HG02943 (cell line): ENCODE data around the gene RPL23.

Source experiments
- ATAC-seq: cut with Tn5 transposase; IDR thresholded peaks from one replicate; pipeline ENCODE4 v1.9.1; 2021; ENCODE audit warnings: mild to moderate bottlenecking, low read depth, moderate library complexity; ENCODE audit not compliant: unreplicated experiment

The RPL23 gene

GRCh38 chr17:38885044-38885727 lies 31.7 kb upstream of the RPL23 start:
- no peak for ATAC-seq

- no peak for ATAC-seq
Observed at GRCh38 chr17:38883592-38884526, 30.3 kb upstream of the RPL23 start.

DNA sequence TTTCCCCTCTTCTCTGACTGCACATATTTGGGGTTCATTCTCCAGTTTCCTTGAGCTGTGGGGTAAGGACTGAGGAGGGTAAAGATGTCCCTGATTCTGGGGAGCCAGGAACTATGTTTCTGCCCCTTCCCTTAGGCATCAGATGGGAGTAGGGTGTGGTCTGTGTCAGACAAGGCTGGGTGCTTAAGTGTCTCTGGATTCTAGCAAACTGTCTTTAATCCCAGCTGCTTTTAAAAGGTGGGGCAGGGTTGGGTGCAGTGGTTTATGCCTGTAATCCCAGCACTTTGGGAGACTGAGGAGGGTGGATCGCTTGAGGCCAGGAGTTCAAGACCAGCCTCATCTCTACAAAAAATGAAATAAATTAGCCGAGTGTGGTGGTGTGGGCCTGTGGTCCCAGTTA lies 29.3 kb upstream of the RPL23 start:
- ATAC-seq, result no peak

GRCh38 chr17:38881600-38882191 lies 28.2 kb upstream of the RPL23 start:
- no peak for ATAC-seq

GRCh38 chr17:38879878-38880665 lies 26.6 kb upstream of the RPL23 start:
- no peak for ATAC-seq

GRCh38 chr17:38877130-38877851 lies 23.8 kb upstream of the RPL23 start:
- ATAC-seq, result no peak

GRCh38 chr17:38875477-38876075 lies 22.1 kb upstream of the RPL23 start:
- no peak for ATAC-seq

DNA sequence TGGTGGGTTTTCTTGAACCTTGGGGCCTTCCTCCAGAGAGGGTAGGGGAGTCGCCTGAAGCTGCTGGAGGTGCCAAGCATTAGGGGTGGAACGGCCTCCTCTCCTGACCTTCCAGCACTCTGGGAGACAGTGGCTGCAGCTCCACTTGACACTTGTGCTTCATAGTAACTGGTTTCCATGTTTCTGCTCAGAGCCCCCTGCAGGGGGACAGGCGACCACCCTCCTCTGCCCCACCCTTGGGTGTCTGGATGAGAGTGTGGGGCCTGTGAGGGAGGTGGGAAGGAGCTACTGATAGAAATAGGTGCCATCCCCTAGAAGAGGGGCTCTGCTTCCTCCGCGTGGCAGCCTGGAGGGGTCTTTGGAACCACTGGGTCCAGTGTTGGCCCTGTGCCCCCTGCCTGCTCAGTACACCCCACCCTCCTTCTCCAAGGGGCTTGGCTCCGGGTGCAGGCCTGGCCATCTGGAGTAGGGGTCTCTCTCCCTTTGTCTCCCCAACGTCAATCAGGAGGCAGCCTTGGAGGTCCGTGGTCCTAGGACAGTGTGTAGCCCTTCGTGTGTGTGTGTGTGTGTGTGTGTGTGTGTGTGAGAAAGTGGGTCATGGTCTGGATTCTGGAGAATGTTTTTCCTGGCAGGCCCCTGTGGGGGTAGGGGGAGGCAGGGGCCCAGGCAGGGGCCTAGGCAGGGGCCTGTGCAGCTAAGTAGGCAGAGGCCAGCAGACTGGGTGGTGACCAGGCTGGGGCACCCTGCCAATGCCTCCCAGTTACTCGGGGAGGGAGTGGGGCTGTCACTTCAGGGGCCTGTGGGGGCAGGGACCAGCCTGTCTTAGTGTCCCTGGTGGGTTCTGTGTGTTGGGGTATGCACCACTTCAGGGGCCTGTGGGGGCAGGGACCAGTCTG lies 21.2 kb upstream of the RPL23 start:
- ATAC-seq, result no peak

DNA sequence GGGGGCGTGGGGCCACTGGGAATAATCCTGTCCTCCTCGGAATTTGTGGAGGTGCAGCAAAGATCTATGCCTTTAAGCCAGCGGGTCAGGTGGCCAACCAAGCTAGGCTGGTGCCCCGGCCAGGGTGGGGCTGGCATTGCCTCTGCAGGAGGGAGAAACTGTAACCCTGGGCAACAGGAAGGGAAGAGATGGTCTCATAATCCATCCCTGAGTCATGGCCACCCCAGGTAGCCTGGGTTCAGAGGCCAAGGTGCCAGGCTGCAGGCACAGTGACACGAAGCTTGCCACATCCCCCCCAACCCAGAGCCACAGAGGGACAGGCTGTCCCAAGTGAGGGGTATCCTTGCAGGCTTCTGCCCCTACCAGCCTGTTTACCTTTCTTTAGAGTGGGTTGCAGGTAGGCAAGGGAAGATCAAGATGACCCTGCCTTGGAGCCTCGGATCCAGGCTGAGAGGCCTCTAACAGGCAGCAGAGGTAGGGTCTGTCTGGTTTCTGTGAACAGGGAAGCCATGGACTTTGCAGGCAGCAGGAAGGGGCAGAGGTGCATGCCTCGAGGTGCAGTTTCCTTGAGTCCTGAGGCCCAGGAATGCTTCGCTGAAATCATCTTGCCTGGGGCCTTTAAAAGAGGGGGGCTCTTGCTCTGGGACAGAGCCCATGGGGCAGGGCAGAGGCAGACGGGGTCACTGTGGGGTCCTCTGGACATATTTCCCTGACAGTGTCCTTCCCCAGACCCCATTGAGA lies 20.3 kb upstream of the RPL23 start:
- no peak for ATAC-seq

DNA sequence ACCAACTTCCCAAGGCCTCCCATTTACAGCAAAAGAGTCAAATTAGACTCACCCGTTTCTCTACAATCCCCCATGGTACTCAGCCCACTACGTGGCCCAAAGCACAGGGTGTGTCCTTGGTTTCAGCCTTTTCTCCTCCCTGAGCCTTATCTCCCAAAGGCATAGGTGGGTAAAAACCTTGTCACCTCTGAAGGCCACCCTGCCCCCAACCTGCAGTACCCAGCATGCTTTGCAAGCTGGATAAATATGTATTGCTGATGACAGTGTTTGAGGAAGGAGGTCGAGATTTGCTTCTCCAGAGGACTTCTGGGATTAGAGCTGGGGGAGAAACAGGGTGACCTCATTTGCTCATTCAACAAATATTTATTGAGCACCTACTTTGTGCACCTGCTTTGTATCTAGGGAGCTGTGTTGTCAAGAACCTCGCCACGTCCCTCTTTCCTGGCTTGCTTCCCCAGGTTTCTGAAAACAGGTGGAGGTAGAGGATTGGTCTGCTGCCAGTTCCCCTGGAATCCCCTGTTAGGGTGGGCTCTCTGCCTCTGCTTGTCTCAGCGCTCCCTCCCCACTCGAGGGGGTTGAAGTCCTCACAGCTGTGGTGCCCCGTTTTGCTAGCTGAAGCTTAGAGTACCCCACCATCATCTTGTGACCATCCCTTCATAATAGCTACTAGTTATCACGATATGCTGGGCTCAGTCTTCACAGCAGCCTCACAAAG lies 19.3 kb upstream of the RPL23 start:
- ATAC-seq, result no peak

GRCh38 chr17:38872027-38872511 lies 18.5 kb upstream of the RPL23 start:
- ATAC-seq, result no peak

GRCh38 chr17:38871247-38872015 lies 17.9 kb upstream of the RPL23 start:
- ATAC-seq, result no peak

GRCh38 chr17:38870259-38871165 lies 17.0 kb upstream of the RPL23 start:
- peak; percentile 29 for ATAC-seq

DNA sequence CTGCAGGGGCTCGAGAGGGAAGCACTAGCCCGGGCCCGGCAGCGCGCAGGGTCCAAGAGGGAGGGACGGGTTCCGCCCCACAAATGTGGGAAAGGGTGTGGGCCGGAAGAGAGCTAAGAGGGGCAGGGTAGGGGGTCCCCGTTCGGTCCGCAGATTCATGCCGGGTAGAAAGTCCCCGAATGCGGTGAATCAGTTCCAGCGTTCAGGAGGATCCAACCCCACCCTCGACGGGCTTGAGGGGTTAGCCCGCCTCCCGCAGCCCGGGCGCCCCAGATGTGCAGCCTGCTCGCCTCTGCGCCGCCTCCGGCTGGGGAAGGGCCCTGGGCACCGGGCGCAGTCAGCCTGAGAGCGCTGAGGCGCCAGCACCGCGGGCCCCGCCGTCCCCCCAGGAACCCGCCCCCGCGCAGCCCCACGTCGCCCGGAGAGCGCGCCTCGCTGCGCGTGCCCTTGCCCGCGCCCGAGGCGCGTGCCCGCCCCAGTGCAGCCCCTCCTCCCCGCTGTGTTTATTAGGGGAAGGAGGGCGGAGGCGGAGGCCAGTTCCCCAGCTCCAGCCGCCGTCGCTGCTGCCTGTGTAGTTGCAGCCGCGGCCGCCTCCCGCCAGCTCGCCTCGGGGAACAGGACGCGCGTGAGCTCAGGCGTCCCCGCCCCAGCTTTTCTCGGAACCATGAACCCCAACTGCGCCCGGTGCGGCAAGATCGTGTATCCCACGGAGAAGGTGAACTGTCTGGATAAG lies 16.2 kb upstream of the RPL23 start, which contains the start of gene LASP1:
Gene LASP1, plus strand, starts transcription at position 533 of the 733 bp plus-strand sequence. Its CDS starts 132 bp downstream, at position 665.
- ATAC-seq, result peak; percentile 37
